GM12891 (cell line): Measurements from ENCODE around the gene SAGE1.

Source experiments
- POLR2A ChIP-seq: IDR thresholded peaks from 2 replicates; pipeline ENCODE4 v1.6.1; 2011; ENCODE audit warnings: low read depth, low read length, control low read depth
- TAF1 ChIP-seq: IDR thresholded peaks from 2 replicates; pipeline ENCODE4 v1.6.1; 2011; ENCODE audit warnings: low read depth, low read length, control low read depth

DNA sequence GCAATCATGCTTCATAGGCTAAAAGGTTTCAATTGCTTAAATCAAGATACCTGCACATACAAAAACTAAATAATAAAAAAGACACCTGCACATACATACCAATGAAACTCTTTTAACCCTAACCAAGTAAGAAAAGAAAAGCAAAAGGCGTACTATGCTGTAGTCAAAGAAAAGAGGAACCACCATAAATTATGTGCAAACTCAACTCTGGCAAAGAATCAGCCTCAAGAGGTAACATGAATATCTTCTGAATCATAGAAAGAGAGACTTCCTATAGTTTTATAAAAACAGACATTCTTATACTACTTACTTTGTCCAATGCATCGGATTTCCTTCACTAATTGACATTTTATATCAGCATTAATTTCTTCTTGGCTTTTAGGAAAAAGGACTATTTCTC lies 51.0 kb downstream of the SAGE1 start:
- TF ChIP-seq POLR2A (no peak), TAF1 (no peak)
